HEK293 (cell line): ENCODE data around the gene ZNF771.

Source experiments
- GLIS2 ChIP-seq: fragments of 450-650 bp; formaldehyde crosslinking; IDR thresholded peaks from 2 replicates; pipeline ENCODE4 v1.5.1; 2016; ENCODE audit warnings: missing biosample characterization, missing genetic modification characterization
- HOXC10 ChIP-seq: sonication (generic); formaldehyde crosslinking; IDR thresholded peaks from 2 replicates; pipeline ENCODE4 v1.8.1; 2023; ENCODE audit warnings: mild to moderate bottlenecking, missing genetic modification reagents
- KLF10 ChIP-seq: fragments of 450-650 bp; IDR thresholded peaks from 2 replicates; pipeline ENCODE4 v1.5.1; 2018; ENCODE audit warnings: missing biosample characterization, mild to moderate bottlenecking, missing genetic modification characterization
- KLF16 ChIP-seq: fragments of 450-650 bp; formaldehyde crosslinking; IDR thresholded peaks from 2 replicates; pipeline ENCODE4 v1.5.1; 2017; ENCODE audit warnings: missing biosample characterization, missing genetic modification characterization
- KLF7 ChIP-seq: fragments of 450-650 bp; formaldehyde crosslinking; IDR thresholded peaks from 2 replicates; pipeline ENCODE4 v1.5.1; 2016; ENCODE audit warnings: missing biosample characterization, missing genetic modification characterization, borderline replicate concordance
- PRDM4 ChIP-seq: fragments of 450-650 bp; formaldehyde crosslinking; IDR thresholded peaks from 2 replicates; pipeline ENCODE4 v1.5.1; 2017; ENCODE audit warnings: missing biosample characterization, missing genetic modification characterization
- SCRT2 ChIP-seq: fragments of 450-650 bp; formaldehyde crosslinking; IDR thresholded peaks from 2 replicates; pipeline ENCODE4 v1.5.1; 2016; ENCODE audit warnings: missing biosample characterization, missing genetic modification characterization
- ZBTB44 ChIP-seq: fragments of 450-650 bp; IDR thresholded peaks from 2 replicates; pipeline ENCODE4 v1.5.1; 2018; ENCODE audit warnings: missing biosample characterization, mild to moderate bottlenecking, missing genetic modification characterization
- ZBTB7A ChIP-seq: fragments of 450-650 bp; formaldehyde crosslinking; IDR thresholded peaks from 2 replicates; pipeline ENCODE4 v1.5.1; 2016; ENCODE audit warnings: low read depth, missing biosample characterization, missing genetic modification characterization
- ZBTB8A ChIP-seq: fragments of 450-650 bp; formaldehyde crosslinking; IDR thresholded peaks from 2 replicates; pipeline ENCODE4 v1.5.1; 2016; ENCODE audit warnings: missing biosample characterization, missing genetic modification characterization
- ZFP41 ChIP-seq: fragments of 450-650 bp; formaldehyde crosslinking; IDR thresholded peaks from 2 replicates; pipeline ENCODE4 v1.5.1; 2016; ENCODE audit warnings: missing biosample characterization, missing genetic modification characterization, borderline replicate concordance
- ZNF10 ChIP-seq: fragments of 450-650 bp; formaldehyde crosslinking; IDR thresholded peaks from 2 replicates; pipeline ENCODE4 v1.5.1; 2017; ENCODE audit warnings: missing biosample characterization, missing genetic modification characterization
- ZNF121 ChIP-seq: fragments of 450-650 bp; formaldehyde crosslinking; IDR thresholded peaks from 2 replicates; pipeline ENCODE4 v1.5.1; 2016; ENCODE audit warnings: missing biosample characterization, missing genetic modification characterization
- ZNF138 ChIP-seq: fragments of 450-650 bp; formaldehyde crosslinking; IDR thresholded peaks from 2 replicates; pipeline ENCODE4 v1.5.1; 2016; ENCODE audit warnings: missing biosample characterization, missing genetic modification characterization, borderline replicate concordance
- ZNF146 ChIP-seq: fragments of 450-650 bp; formaldehyde crosslinking; IDR thresholded peaks from 2 replicates; pipeline ENCODE4 v1.5.1; 2016; ENCODE audit warnings: missing biosample characterization, missing genetic modification characterization
- ZNF157 ChIP-seq: fragments of 450-650 bp; formaldehyde crosslinking; IDR thresholded peaks from 2 replicates; pipeline ENCODE4 v1.5.1; 2016; ENCODE audit warnings: missing biosample characterization, missing genetic modification characterization
- ZNF211 ChIP-seq: fragments of 450-650 bp; formaldehyde crosslinking; IDR thresholded peaks from 2 replicates; pipeline ENCODE4 v1.5.1; 2016; ENCODE audit warnings: low read depth, missing biosample characterization, missing genetic modification characterization
- ZNF266 ChIP-seq: fragments of 450-650 bp; formaldehyde crosslinking; IDR thresholded peaks from 2 replicates; pipeline ENCODE4 v1.5.1; 2016; ENCODE audit warnings: missing biosample characterization, missing genetic modification characterization, low read depth
- ZNF366 ChIP-seq: fragments of 450-650 bp; formaldehyde crosslinking; conservative IDR thresholded peaks from 2 replicates; pipeline ENCODE4 v1.5.1; 2016; ENCODE audit warnings: missing biosample characterization, missing genetic modification characterization
- ZNF391 ChIP-seq: fragments of 450-650 bp; formaldehyde crosslinking; IDR thresholded peaks from 2 replicates; pipeline ENCODE4 v1.5.1; 2016; ENCODE audit warnings: low read depth, missing biosample characterization, missing genetic modification characterization, borderline replicate concordance
- ZNF394 ChIP-seq: fragments of 450-650 bp; formaldehyde crosslinking; IDR thresholded peaks from 2 replicates; pipeline ENCODE4 v1.5.1; 2016; ENCODE audit warnings: missing biosample characterization, missing genetic modification characterization, mild to moderate bottlenecking, moderate library complexity, borderline replicate concordance
- ZNF518A ChIP-seq: fragments of 450-650 bp; formaldehyde crosslinking; conservative IDR thresholded peaks from 2 replicates; pipeline ENCODE4 v1.5.1; 2016; ENCODE audit warnings: low read depth, missing biosample characterization, missing genetic modification characterization
- ZNF645 ChIP-seq: fragments of 450-650 bp; formaldehyde crosslinking; IDR thresholded peaks from 2 replicates; pipeline ENCODE4; 2016; ENCODE audit warnings: missing biosample characterization, missing genetic modification characterization
- ZNF660 ChIP-seq: fragments of 450-650 bp; IDR thresholded peaks from 2 replicates; pipeline ENCODE4 v1.5.1; 2018; ENCODE audit warnings: missing biosample characterization, mild to moderate bottlenecking, missing genetic modification characterization
- ZNF692 ChIP-seq: fragments of 450-650 bp; formaldehyde crosslinking; IDR thresholded peaks from 2 replicates; pipeline ENCODE4 v1.5.1; 2016; ENCODE audit warnings: missing biosample characterization, missing genetic modification characterization

Gene ZNF771

GRCh38 chr16:30445408-30446202 is 38.2 kb downstream of the ZNF771 start, which contains the start of gene SEPHS2 (continued):
- TF ChIP-seq ZNF138: no peak
- TF ChIP-seq ZNF157: no peak
- peak; percentile 60 for TF ChIP-seq PRDM4 (tag by site-specific recombination)
- peak; percentile 75 for TF ChIP-seq ZNF692 (tag by site-specific recombination)
- TF ChIP-seq ZNF394 (tag by site-specific recombination): peak; percentile 78
- TF ChIP-seq KLF7 (tag by site-specific recombination): no peak
- TF ChIP-seq ZBTB7A (tag by site-specific recombination): no peak
- TF ChIP-seq ZNF10 (tag by site-specific recombination): 0 out of 2 replicates have a peak, but pooled peaks have one; percentile 19
- TF ChIP-seq ZNF121 (tag by site-specific recombination): peak; percentile 48; the same call in 1 of the 2 replicates
- 0 out of 2 replicates have a peak, but pooled peaks have one; percentile 21 for TF ChIP-seq HOXC10 (CRISPR knock-in tag)
- peak; percentile 60 for TF ChIP-seq ZNF366 (tag by site-specific recombination)
- peak; percentile 86 for TF ChIP-seq GLIS2 (tag by site-specific recombination)
- no peak for TF ChIP-seq ZNF266 (tag by site-specific recombination)
- TF ChIP-seq SCRT2: peak; percentile 93
- peak; percentile 96 for TF ChIP-seq ZBTB8A
- TF ChIP-seq KLF16 (tag by site-specific recombination): peak; percentile 38; the same call in 1 of the 2 replicates
- TF ChIP-seq ZNF211 (tag by site-specific recombination): no peak
- no peak for TF ChIP-seq ZNF645 (tag by site-specific recombination)
- TF ChIP-seq ZFP41 (tag by site-specific recombination): no peak
- peak; percentile 64; the same call in 1 of the 2 replicates for TF ChIP-seq KLF10 (tag by site-specific recombination)
- peak; percentile 32 for TF ChIP-seq ZNF518A (tag by site-specific recombination)
- peak; percentile 100 for TF ChIP-seq ZBTB44 (tag by site-specific recombination)
- TF ChIP-seq ZNF391 (tag by site-specific recombination): peak; percentile 80
- TF ChIP-seq ZNF660 (tag by site-specific recombination): peak; percentile 72; the same call in 1 of the 2 replicates
- TF ChIP-seq ZNF146 (tag by site-specific recombination): no peak
